IPS DF 4.7 (cell line): ENCODE results near the gene C10orf67.
"Not testable (repeated sequence)": the region's sequence is repeated elsewhere in the genome, so short reads cannot be mapped to it uniquely, and the experiment has no call there.

ENCODE experiments used
- DNase-seq: peaks from one replicate; pipeline ENCODE4 v3.0.0-alpha.2; 2013; ENCODE audit warnings: low spot score; ENCODE audit errors: extremely low read depth

The C10orf67 gene

GRCh38 chr10:23326544-23327307 is 17.9 kb downstream of the C10orf67 start:
- DNase-seq = no peak

GRCh38 chr10:23325132-23325531 is 19.5 kb downstream of the C10orf67 start:
- no peak for DNase-seq

GRCh38 chr10:23324351-23324750 is 20.2 kb downstream of the C10orf67 start:
- no peak for DNase-seq

GRCh38 chr10:23322082-23322481 is 22.5 kb downstream of the C10orf67 start:
- DNase-seq = no peak

GRCh38 chr10:23319835-23320234 is 24.8 kb downstream of the C10orf67 start:
- no peak for DNase-seq

GRCh38 chr10:23318359-23318758 is 26.2 kb downstream of the C10orf67 start:
- DNase-seq = no peak

GRCh38 chr10:23317416-23317815 is 27.2 kb downstream of the C10orf67 start:
- no peak for DNase-seq

- no peak for DNase-seq
Measured at GRCh38 chr10:23316406-23316805, 28.2 kb downstream of the C10orf67 start.

GRCh38 chr10:23315966-23316365 is 28.6 kb downstream of the C10orf67 start:
- no peak for DNase-seq

- peak; percentile 11 for DNase-seq
Measured at GRCh38 chr10:23314835-23315239, 29.8 kb downstream of the C10orf67 start.

GRCh38 chr10:23311034-23311433 is 33.6 kb downstream of the C10orf67 start:
- DNase-seq = no peak

GRCh38 chr10:23310404-23310803 is 34.2 kb downstream of the C10orf67 start:
- DNase-seq = no peak

GRCh38 chr10:23299961-23300360 is 44.6 kb downstream of the C10orf67 start:
- not testable (repeated sequence) for DNase-seq

- no peak for DNase-seq
Measured at GRCh38 chr10:23294638-23295247, 49.9 kb downstream of the C10orf67 start.

GRCh38 chr10:23293973-23294590 is 50.5 kb downstream of the C10orf67 start:
- DNase-seq = no peak

- peak; percentile 80 for DNase-seq
Measured at GRCh38 chr10:23293145-23293724, 51.4 kb downstream of the C10orf67 start.

GRCh38 chr10:23291551-23292334 is 52.9 kb downstream of the C10orf67 start:
- no peak for DNase-seq

- no peak for DNase-seq
Measured at GRCh38 chr10:23284674-23285335, 59.8 kb downstream of the C10orf67 start.

- no peak for DNase-seq
Measured at GRCh38 chr10:23284155-23284554, 60.4 kb downstream of the C10orf67 start.

GRCh38 chr10:23283680-23284079 is 60.9 kb downstream of the C10orf67 start:
- DNase-seq = no peak

- DNase-seq = no peak
Measured at GRCh38 chr10:23281044-23281433, 63.6 kb downstream of the C10orf67 start.
